GM12873 (cell line): ENCODE data around the gene TET2.

Source experiments
- CTCF ChIP-seq: IDR thresholded peaks from 2 replicates; pipeline ENCODE4 v1.5.1; 2012; ENCODE audit warnings: low read depth, mild to moderate bottlenecking, moderate library complexity, low read length, control low read depth; ENCODE audit not compliant: insufficient read depth; ENCODE audit errors: missing control alignments

Gene TET2

GRCh38 chr4:105306820-105307219, 160.1 kb downstream of the TET2 start:
- TF ChIP-seq CTCF, result no peak

- TF ChIP-seq CTCF, result no peak
Measured at GRCh38 chr4:105318486-105318885, 171.8 kb downstream of the TET2 start.

- TF ChIP-seq CTCF, result no peak
Measured at GRCh38 chr4:105327222-105327621, 180.5 kb downstream of the TET2 start.

GRCh38 chr4:105327956-105328355, 181.3 kb downstream of the TET2 start:
- no peak for TF ChIP-seq CTCF

- TF ChIP-seq CTCF, result no peak
Measured at GRCh38 chr4:105329081-105329480, 182.4 kb downstream of the TET2 start.
